Activated naive CD4-positive, alpha-beta T cell (primary cell): ENCODE results near the gene PRRC1.
"Not testable (repeated sequence)": the region's sequence is repeated elsewhere in the genome, so short reads cannot be mapped to it uniquely, and the experiment has no call there.

Experiments
- DNase-seq, 4 experiments: peaks; one replicate each; lab custom pipeline; 2025; lab: John Stamatoyannopoulos, UW

Gene PRRC1

DNA sequence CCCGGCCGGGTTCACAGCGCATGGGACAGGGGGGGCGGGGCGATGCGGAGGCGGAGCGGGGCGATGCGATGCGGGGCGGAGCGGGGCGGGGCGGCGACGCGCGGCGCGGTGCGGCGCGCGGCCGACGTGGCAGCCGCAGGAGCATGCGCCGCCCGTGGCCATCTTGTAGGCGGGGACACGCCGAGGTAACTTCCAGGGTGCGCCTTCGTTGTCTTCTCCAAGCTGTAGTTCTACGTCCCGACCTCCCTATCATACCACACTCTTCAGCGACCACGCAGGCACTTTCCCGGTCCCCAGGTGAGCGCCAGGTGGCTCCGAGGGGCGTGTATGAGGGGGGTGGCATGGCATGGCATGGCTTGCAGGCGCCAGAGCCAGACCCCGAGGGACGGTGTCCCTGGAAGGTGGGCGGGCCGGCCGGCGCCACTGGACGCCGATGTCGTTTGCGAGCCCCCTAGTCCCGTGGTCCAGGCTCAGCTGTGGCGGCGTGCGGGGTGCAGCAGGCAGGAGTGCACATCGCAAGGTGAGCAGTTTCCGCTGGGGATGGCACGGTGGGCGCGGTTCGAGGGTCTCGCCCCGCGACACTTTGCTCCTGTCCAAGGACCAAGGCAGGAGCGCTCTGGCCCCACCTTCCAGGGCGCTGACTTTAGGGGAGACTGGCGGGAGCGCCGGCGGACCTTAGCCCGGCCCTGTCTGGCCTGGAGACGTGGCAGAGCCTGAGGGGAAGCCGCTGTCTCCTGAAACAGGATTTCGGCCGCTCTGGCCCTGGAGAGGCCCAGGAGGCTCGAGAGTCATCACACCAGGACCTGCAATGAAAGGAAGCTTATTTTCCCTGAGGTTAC is at the start of gene PRRC1:
Gene PRRC1, plus strand, starts transcription at position 161 of the 839 bp plus-strand sequence. CDS start 5,840 bp downstream, outside the sequence.
- peak; percentile 36 to 80 (median 53) for DNase-seq

DNA sequence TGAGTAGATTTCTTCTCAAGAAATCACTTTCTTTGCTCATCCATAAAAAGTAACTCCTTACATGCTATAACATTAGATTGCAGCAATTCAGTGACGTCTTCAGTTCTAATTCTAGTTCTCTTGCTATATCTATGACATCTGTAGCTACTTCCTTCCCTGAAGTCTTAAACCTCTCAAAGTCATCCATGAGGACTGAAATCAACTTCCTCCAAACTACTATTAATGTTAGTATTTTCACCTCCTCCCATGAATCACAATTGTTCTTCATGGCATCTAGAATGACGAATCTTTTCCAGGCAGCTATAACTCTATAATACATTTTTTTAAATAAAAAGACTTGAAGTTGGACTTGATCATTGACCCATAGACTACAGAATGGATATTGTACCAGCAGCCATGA is 46.2 kb upstream of the PRRC1 start:
- DNase-seq = no peak

DNA sequence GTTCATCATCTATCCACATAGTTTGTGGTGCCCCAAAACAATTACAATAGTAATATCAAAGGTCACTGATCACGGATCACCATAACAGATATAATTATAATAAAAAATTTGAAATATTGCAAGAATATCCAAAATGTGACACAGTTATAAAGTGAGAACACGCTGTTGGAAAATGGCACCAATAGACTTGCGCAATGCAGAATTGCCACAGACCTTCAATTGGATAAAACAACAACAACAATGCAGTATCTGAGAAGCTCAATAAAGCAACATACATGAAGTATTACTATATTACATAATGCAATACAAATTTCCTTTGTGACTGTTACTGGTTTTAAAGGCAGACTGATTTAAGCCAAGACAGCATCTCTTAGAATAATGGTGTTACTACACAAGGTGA is 44.7 kb upstream of the PRRC1 start:
- no peak for DNase-seq

DNA sequence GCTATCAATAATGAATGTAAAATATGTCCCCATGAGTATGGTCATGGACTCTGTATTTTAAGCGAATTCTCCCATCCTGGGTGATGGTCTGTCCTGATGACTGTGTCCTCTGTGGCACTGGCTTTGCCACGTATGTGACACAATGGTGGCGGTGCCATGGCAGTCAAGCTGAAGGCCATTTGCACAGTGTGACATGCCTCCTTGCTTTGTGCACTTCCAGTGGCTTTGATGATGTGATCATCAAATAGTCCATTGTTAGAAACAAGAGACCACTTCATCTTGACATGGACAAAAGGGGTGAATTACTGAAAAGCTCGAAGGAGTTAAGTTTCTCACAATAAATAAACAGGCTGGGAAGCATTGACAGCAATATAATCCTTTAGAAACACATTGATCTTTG is 31.0 kb upstream of the PRRC1 start:
- no peak for DNase-seq

GRCh38 chr5:127492854-127493738 is 24.3 kb upstream of the PRRC1 start:
- no peak for DNase-seq

- no peak for DNase-seq
Measured at GRCh38 chr5:127498548-127498947, 18.9 kb upstream of the PRRC1 start.

DNA sequence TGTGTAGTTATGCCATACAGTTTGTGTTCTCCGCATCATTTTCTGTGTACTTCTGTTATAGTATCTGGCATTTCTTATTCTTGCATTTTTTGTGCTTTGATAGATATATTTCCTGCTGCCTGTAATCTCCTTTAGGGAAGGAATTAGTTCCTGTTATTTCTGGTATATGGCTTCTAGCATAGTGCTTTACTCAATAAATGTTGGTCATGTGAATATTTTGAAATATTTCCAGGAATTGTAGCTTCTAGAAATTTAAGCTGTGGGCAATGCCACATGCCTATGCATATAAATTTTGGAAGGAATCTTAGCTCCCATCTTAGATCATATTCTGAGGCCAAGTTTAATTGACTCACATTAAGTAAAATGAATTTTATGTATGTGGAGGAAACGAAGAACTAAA is 11.5 kb upstream of the PRRC1 start:
- no peak for DNase-seq

DNA sequence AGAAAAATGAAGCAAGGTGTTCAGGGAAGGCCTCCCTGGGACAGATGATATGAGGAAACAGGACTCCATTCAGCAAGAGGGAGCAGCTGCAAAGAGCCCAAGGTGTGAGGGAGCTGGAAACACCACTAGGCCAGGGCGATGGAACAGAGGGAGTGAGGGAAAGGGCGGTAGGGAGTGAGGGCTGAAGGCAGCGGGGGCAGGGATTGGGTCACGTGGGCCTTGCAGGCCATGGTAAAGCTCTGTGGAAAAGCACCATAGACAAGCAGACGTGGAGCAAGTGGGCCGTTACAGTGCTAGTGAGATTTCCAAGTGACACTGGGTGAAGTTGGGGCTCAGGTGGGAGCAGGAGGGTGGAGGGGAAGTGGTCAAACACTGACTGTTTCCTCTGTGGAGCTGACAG is 10.8 kb upstream of the PRRC1 start:
- DNase-seq = no peak

DNA sequence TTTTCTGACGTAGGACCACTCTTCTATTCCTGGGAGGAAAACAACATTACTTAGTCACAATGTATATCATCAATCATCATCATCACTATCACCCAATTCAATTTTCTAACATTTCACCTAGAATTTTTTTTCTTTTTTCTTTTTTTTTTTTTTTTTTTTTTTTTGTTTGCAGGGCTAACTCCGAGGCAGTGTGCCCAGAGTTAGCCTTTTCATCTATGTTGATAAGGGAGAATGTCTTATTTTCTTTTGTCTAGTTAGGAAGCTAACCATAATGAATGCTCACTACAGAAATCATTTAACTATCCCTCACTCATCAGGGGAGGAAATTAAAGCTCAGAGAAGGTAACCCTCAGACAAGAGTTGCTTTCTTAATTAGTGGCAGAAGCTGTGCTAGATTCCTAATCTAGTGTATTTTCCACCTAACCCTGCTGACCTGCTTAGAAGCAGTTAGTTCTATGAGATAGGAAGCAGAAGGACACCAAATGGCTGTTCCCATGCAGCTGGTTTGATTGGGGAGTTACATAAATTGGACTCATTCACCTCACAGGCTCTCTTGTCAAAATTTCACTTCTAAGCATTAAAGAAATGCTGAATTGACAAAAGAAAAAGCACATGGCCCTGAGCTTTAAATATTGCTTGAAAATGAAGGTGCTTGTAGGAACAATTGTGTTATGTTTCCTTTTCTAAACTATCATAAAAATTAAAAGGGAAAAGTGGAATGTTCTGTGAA is 8.6 kb upstream of the PRRC1 start:
- DNase-seq = no peak

DNA sequence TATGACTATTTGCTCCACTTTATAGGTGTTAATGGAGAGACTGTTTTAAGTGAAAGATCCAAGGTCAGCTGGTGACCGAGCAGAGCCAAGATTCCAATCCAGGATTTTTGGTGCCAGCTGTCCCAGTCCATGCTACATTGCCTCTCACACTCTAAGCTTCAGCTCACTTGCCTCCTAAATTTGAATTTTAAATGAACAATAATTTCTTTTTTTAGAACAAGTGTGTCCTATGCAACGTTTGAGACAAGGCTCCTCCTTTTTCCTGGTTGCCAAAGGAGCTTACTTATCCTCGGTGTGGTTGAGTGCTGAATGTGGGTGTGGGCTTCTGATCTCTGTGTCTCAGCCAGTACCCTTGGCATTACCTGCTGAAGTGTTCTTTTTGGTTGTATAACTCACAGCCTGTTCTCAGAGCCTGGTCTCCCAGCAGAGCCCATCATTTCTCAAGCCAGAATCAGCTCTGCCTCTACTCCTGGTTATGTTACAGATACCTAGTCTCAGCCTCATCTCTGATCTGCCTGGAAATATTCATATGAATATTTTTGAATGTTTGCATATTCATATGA is 4.0 kb upstream of the PRRC1 start:
- DNase-seq = no peak

- no peak for DNase-seq
Measured at GRCh38 chr5:127514816-127515215, 2.6 kb upstream of the PRRC1 start.

DNA sequence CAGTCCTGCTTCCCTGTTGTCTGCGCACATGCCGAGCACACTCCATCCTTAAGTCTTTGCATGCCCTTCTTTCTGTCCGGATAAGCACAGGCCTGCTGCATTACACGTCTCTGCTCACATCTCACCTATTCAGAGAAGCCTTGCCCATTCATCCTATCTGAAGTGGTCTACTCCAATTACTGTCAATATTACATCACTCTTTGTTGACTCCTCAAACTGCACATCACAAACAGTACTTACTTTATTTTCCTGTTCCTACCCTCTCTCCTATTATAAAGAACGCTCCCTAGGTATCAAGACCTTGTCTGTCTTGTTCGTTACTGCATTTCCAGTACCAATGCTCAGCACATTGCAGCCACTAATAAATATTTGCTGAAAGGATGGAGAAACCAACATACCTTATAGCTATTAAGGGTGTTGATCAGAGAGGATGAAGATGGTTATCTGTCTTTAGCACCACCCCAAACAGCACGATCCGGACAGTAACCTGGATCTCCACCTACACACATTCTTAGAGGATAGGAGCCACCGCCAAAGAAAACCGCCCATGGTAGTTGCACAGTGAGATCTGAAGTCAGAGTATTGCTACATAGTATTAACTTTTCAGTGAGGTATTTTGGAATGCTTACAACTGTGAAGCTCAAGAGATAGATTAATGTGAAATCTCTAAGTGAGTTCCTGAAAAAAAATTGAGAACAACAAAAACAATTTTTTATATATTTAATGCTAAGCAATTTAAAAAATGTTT is 1.6 kb upstream of the PRRC1 start:
- DNase-seq = no peak

GRCh38 chr5:127517110-127517479 is 345 bp upstream of the PRRC1 start:
- no peak for DNase-seq

DNA sequence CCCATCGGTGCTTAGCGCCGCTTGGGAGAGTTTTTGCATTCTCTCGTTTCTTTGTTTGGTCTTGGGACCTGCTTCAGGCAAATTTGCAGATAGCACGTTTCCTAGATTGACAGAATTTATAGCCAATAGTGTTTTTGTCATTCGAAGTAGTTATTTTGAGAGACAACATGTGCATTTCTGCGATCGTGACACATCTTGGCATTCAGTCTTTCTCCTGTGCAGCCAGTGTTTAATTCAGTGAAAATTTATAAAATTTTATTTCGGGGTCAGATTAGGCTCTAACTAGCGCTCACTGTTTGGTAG is 830 bp downstream of the PRRC1 start:
- no peak for DNase-seq

- DNase-seq = no peak
Measured at GRCh38 chr5:127519527-127519926, 2.1 kb downstream of the PRRC1 start.

GRCh38 chr5:127521138-127521770 is 3.8 kb downstream of the PRRC1 start:
- no peak for DNase-seq

- no peak for DNase-seq
Measured at GRCh38 chr5:127525181-127525580, 7.7 kb downstream of the PRRC1 start.

GRCh38 chr5:127529904-127530682 is 12.7 kb downstream of the PRRC1 start:
- no peak for DNase-seq

DNA sequence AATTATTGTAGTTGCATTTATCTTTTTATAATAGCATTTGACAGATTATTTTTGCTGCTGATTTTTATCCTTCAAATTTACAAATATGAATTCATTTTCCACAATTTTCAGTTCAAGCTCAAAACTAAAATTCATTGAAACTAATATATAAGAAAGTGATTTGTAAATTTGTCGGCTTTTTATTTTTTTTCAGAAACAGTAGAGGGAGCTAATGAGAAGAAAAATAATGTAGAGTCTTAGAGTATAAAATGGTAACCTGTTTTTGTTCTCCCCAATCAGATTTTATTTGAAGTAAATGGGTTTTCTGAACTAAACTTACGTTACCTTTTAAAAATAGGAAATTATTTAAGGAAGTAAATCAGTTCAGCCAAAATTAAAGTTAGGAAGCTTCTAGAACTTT is 19.2 kb downstream of the PRRC1 start:
- no peak for DNase-seq

GRCh38 chr5:127540553-127540952 is 23.1 kb downstream of the PRRC1 start:
- DNase-seq = not testable (repeated sequence)
